Skin epidermis (tissue), 12 donors: ENCODE data around the gene COMT.

Source experiments
- H3K27ac ChIP-seq, 21 experiments: fragments of 200-600 bp; sonication (generic) in 11 of 21; one replicate each; pipeline ENCODE4 v1.5.0; 2020; ENCODE audit warnings: mild to moderate bottlenecking in 3 of 21, inconsistent platforms in 2 of 21, moderate library complexity in 2 of 21
- H3K4me3 ChIP-seq, 7 experiments: fragments of 200-600 bp; sonication (generic) in 2 of 7; one replicate each; pipeline ENCODE4 v1.5.0; 2020; ENCODE audit warnings: inconsistent platforms in 2 of 7, mild to moderate bottlenecking in 2 of 7, moderate library complexity in 1 of 7

Gene COMT

GRCh38 chr22:19988331-19988808 is 46.8 kb downstream of the COMT start:
- H3K27ac ChIP-seq = no peak overlapping the region
- no peak overlapping the region for H3K4me3 ChIP-seq

- Histone ChIP-seq H3K27ac (peak overlapping the region in 2 of 21 experiments; percentile 30 to 43), H3K4me3 (no peak overlapping the region)
Observed at GRCh38 chr22:19988965-19989724, 47.6 kb downstream of the COMT start.

- Histone ChIP-seq H3K4me3 (no peak overlapping the region), H3K27ac (peak overlapping the region in 2 of 21 experiments; percentile 30 to 43)
Observed at GRCh38 chr22:19989725-19990067, 48.1 kb downstream of the COMT start.

- H3K27ac ChIP-seq = no peak overlapping the region
- H3K4me3 ChIP-seq = no peak overlapping the region
Observed at GRCh38 chr22:19990188-19990587, 48.6 kb downstream of the COMT start.

- H3K4me3 ChIP-seq = no peak overlapping the region
- H3K27ac ChIP-seq = peak overlapping the region in 3 of 21 experiments; percentile 18 to 31 (median 21)
Observed at GRCh38 chr22:19990609-19991394, 49.2 kb downstream of the COMT start.

GRCh38 chr22:19991395-19991644 is 49.7 kb downstream of the COMT start:
- no peak overlapping the region for H3K4me3 ChIP-seq
- H3K27ac ChIP-seq = peak overlapping the region in 2 of 21 experiments; percentile 31 to 46

- Histone ChIP-seq H3K27ac (peak overlapping the region in 2 of 21 experiments; percentile 31 to 46), H3K4me3 (no peak overlapping the region)
Observed at GRCh38 chr22:19991645-19992451, 50.3 kb downstream of the COMT start.

- no peak overlapping the region for H3K27ac ChIP-seq
- H3K4me3 ChIP-seq = no peak overlapping the region
Observed at GRCh38 chr22:19992481-19992911, 50.9 kb downstream of the COMT start.

GRCh38 chr22:19992921-19993355 is 51.4 kb downstream of the COMT start:
- H3K4me3 ChIP-seq = no peak overlapping the region
- no peak overlapping the region for H3K27ac ChIP-seq

GRCh38 chr22:19993926-19994325 is 52.4 kb downstream of the COMT start:
- Histone ChIP-seq H3K27ac (no peak overlapping the region), H3K4me3 (no peak overlapping the region)

GRCh38 chr22:19994851-19995610 is 53.5 kb downstream of the COMT start:
- H3K4me3 ChIP-seq = no peak overlapping the region
- peak overlapping the region in 4 of 21 experiments; percentile 21 to 83 (median 71) for H3K27ac ChIP-seq

GRCh38 chr22:19995611-19996339 is 54.2 kb downstream of the COMT start:
- peak overlapping the region in 8 of 21 experiments; percentile 21 to 83 (median 56) for H3K27ac ChIP-seq

GRCh38 chr22:19996694-19997384 is 55.3 kb downstream of the COMT start:
- Histone ChIP-seq H3K27ac (peak overlapping the region in 3 of 21 experiments; percentile 33 to 83 (median 61)), H3K4me3 (no peak overlapping the region)

More at GRCh38 chr22:19995611-19996339, 54.2 kb downstream of the COMT start:
- H3K4me3 ChIP-seq = no peak overlapping the region

- peak overlapping the region in 1 of 21 experiments; percentile 28 for H3K27ac ChIP-seq
- no peak overlapping the region for H3K4me3 ChIP-seq
Observed at GRCh38 chr22:19997561-19998231, 56.1 kb downstream of the COMT start.

GRCh38 chr22:19998232-19998951 is 56.8 kb downstream of the COMT start:
- Histone ChIP-seq H3K27ac (peak overlapping the region in 1 of 21 experiments; percentile 28), H3K4me3 (no peak overlapping the region)

- H3K27ac ChIP-seq = peak overlapping the region in 1 of 21 experiments; percentile 28
- no peak overlapping the region for H3K4me3 ChIP-seq
Observed at GRCh38 chr22:19998991-19999820, 57.6 kb downstream of the COMT start.
